Glutamatergic neuron (in vitro differentiated cells): Measurements from ENCODE around the gene RPL10A. TPM values are rescaled to one million over a fixed set of nuclear protein-coding genes. Genes with fewer than 3 reads are reported as not detected.
A peak's percentile ranks its signal among the peaks of the same experiment; 100 is the strongest.

Source experiments
- DNase-seq: peaks from one replicate; pipeline ENCODE4 v3.0.0; 2022
- H3K27ac Mint-ChIP-seq: one replicate; pipeline ENCODE4 v1.8.0; 2020; ENCODE audit warnings: mild to moderate bottlenecking, mixed read lengths, inconsistent platforms; ENCODE audit not compliant: unreplicated experiment
- H3K27me3 Mint-ChIP-seq: one replicate; pipeline ENCODE4 v1.8.0; 2020; ENCODE audit warnings: mild to moderate bottlenecking, moderate library complexity, mixed read lengths, inconsistent platforms; ENCODE audit not compliant: unreplicated experiment
- H3K36me3 Mint-ChIP-seq: one replicate; pipeline ENCODE4 v1.8.0; 2020; ENCODE audit warnings: mild to moderate bottlenecking, mixed read lengths, inconsistent platforms; ENCODE audit not compliant: unreplicated experiment
- H3K4me1 Mint-ChIP-seq: one replicate; pipeline ENCODE4 v1.8.0; 2020; ENCODE audit warnings: mild to moderate bottlenecking, low read depth, mixed read lengths, inconsistent platforms; ENCODE audit not compliant: unreplicated experiment
- H3K4me3 Mint-ChIP-seq: one replicate; pipeline ENCODE4 v1.8.0; 2020; ENCODE audit warnings: mild to moderate bottlenecking, mixed read lengths, inconsistent platforms; ENCODE audit not compliant: unreplicated experiment
- H3K9me3 Mint-ChIP-seq: one replicate; pipeline ENCODE4 v1.8.0; 2020; ENCODE audit warnings: mild to moderate bottlenecking, moderate library complexity, mixed read lengths, inconsistent platforms; ENCODE audit not compliant: unreplicated experiment
- CTCF ChIP-seq: fragments of 200-600 bp; sonication (generic); IDR thresholded peaks from one replicate; pipeline ENCODE4 v1.5.0; 2021; ENCODE audit not compliant: partially characterized antibody, unreplicated experiment
- total RNA-seq: library from RNA; stranded (reverse); fragmentation: NEBNext Ultra II Directional; extraction: Animal tissue kit (Norgen Biotek cat#: 25700); gene quantifications from one replicate; pipeline ENCODE4 v1.2.1, GENCODE V29; 2021; ENCODE audit not compliant: unreplicated experiment

The RPL10A gene
- total RNA-seq, 1 donor from 2014 or later = 690 TPM

- DNase-seq = no peak
- no peak for TF ChIP-seq CTCF
- H3K4me1 Mint-ChIP-seq = peaks cover 38% of the 10 kb centered on the region
- no peaks in the 10 kb centered on the region for H3K36me3 Mint-ChIP-seq
- H3K4me3 Mint-ChIP-seq = peak overlapping the region; percentile 20
- H3K9me3 Mint-ChIP-seq = peaks cover 15% of the 10 kb centered on the region
- H3K27ac Mint-ChIP-seq = peak overlapping the region; percentile 72
- H3K27me3 Mint-ChIP-seq = peaks cover 10% of the 10 kb centered on the region
Observed at GRCh38 chr6:35489066-35489465, 20.9 kb downstream of the RPL10A start.

DNA sequence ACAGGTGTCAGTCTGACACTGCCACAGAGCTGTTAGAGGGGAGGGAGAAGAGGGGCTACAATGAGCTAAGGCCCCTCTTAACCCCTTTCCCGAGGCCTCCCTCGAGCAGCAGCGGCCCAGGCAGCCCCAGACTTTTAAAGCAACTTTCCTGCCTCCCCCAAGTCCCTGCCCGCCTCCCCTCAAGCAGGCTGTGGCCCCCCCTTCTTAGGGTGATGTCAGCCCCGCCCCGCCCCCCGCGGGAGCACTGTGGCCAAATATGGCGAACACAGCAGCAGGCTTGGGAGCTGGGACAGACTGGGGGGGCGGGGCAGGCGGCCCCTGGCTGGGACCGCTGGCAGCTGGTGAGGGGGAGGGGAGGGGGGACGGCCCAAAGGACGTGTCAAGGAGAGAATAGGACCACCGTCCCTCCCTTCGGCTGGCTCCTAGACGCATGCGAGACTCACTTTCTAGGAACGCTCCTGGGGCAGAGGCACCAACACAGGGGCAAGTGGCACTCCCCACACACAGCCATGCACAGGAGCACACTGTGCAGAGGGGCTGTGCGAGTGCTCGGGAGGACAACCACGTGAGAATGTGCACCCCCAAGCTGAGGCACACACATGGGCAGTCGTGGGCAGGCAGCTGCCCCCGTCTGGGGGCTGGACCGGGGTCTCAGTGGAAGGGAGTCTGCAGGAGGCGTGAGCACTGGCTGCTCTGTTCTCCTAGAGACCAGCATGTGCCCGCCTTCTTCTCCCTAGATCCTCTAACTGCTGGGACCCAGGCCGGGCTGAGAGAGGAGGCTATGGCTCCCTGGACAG lies 22.0 kb downstream of the RPL10A start:
- Mint-ChIP-seq H3K4me1 (peaks cover 47% of the 10 kb centered on the region), H3K27me3 (peaks cover 8% of the 10 kb centered on the region), H3K9me3 (peaks cover 15% of the 10 kb centered on the region), H3K27ac (peak overlapping the region; percentile 100), H3K36me3 (no peaks in the 10 kb centered on the region), H3K4me3 (peak overlapping the region; percentile 73)
- TF ChIP-seq CTCF = no peak
- peak; percentile 85 for DNase-seq

- DNase-seq = no peak
- H3K9me3 Mint-ChIP-seq = peaks cover 15% of the 10 kb centered on the region
- no peaks in the 10 kb centered on the region for H3K36me3 Mint-ChIP-seq
- H3K27ac Mint-ChIP-seq = peak overlapping the region; percentile 100
- peak overlapping the region; percentile 73 for H3K4me3 Mint-ChIP-seq
- peaks cover 49% of the 10 kb centered on the region for H3K4me1 Mint-ChIP-seq
- TF ChIP-seq CTCF = no peak
- peaks cover 10% of the 10 kb centered on the region for H3K27me3 Mint-ChIP-seq
Observed at GRCh38 chr6:35490821-35491557, 22.8 kb downstream of the RPL10A start.

GRCh38 chr6:35491558-35492257 lies 23.5 kb downstream of the RPL10A start:
- TF ChIP-seq CTCF = no peak
- Mint-ChIP-seq H3K27me3 (peaks cover 10% of the 10 kb centered on the region), H3K4me1 (peaks cover 49% of the 10 kb centered on the region), H3K27ac (peak overlapping the region; percentile 100), H3K4me3 (peak overlapping the region; percentile 78), H3K36me3 (no peaks in the 10 kb centered on the region), H3K9me3 (peaks cover 15% of the 10 kb centered on the region)
- peak; percentile 50 for DNase-seq
